ENCODE data around the gene NCOA7.

- TF ChIP-seq, protein P1, sequence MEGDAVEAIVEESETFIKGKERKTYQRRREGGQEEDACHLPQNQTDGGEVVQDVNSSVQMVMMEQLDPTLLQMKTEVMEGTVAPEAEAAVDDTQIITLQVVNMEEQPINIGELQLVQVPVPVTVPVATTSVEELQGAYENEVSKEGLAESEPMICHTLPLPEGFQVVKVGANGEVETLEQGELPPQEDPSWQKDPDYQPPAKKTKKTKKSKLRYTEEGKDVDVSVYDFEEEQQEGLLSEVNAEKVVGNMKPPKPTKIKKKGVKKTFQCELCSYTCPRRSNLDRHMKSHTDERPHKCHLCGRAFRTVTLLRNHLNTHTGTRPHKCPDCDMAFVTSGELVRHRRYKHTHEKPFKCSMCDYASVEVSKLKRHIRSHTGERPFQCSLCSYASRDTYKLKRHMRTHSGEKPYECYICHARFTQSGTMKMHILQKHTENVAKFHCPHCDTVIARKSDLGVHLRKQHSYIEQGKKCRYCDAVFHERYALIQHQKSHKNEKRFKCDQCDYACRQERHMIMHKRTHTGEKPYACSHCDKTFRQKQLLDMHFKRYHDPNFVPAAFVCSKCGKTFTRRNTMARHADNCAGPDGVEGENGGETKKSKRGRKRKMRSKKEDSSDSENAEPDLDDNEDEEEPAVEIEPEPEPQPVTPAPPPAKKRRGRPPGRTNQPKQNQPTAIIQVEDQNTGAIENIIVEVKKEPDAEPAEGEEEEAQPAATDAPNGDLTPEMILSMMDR (IDR thresholded peaks at IDR 0.05): no peak
- no peak for TF ChIP-seq ZFX (IDR thresholded peaks at IDR 0.05; ENCODE audit: borderline replicate concordance)
These were observed 2.5 kb downstream of the NCOA7 start for GRCh38 chr6:125793280-125793679.

Measured in 22Rv1 (cell line).